IPS-15b (cell line): ENCODE measurements around the gene FAM219A.

ENCODE experiments used
- H3K27me3 ChIP-seq: one replicate; pipeline ENCODE4 v1.6.1; 2013; ENCODE audit warnings: low read length; ENCODE audit not compliant: control insufficient read depth, insufficient read depth
- H3K36me3 ChIP-seq: one replicate; pipeline ENCODE4 v1.6.1; 2013; ENCODE audit warnings: low read length; ENCODE audit not compliant: control insufficient read depth, insufficient read depth
- H3K4me1 ChIP-seq: one replicate; pipeline ENCODE4 v1.6.1; 2013; ENCODE audit warnings: mild to moderate bottlenecking, low read length; ENCODE audit not compliant: control insufficient read depth, insufficient read depth
- H3K4me3 ChIP-seq: one replicate; pipeline ENCODE4 v1.5.1; 2013; ENCODE audit warnings: low read depth, low read length
- H3K9ac ChIP-seq: one replicate; pipeline ENCODE4 v1.6.1; 2013; ENCODE audit warnings: low read depth, mild to moderate bottlenecking, low read length
- H3K9me3 ChIP-seq: one replicate; pipeline ENCODE4 v1.6.1; 2013; ENCODE audit warnings: mild to moderate bottlenecking, low read length; ENCODE audit not compliant: control insufficient read depth, insufficient read depth

The FAM219A gene

DNA sequence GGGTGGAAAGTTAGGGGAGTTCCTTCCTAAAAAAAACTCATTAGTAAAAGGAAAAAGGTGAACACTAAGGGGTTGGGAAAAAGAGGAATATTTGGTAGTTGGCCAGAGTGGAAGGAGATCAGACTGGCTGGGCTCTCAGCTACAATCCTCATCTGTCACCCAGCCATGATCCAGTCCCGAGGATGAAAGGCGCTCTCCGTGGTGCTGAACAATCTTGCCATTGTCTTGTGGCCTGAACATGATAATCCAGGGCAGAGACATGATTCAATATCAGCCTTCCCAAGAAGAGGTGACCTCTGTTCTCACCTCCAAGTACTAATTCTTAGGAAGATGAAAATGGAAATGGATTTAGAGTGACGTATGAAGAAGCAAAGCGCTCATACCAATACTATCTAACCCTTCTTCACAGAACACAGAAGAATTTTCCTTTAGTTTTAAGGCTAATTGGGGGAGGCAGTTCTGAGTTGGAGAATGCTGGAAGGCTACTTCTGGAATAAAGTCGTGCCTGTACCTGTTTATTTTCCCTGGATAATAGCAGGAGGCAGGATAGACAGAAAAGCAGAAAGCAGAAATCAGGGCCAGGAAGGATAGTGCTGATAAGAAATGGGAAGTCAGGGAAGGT lies 45.0 kb downstream of the FAM219A start:
- H3K36me3 ChIP-seq = no peaks in the 10 kb centered on the region

DNA sequence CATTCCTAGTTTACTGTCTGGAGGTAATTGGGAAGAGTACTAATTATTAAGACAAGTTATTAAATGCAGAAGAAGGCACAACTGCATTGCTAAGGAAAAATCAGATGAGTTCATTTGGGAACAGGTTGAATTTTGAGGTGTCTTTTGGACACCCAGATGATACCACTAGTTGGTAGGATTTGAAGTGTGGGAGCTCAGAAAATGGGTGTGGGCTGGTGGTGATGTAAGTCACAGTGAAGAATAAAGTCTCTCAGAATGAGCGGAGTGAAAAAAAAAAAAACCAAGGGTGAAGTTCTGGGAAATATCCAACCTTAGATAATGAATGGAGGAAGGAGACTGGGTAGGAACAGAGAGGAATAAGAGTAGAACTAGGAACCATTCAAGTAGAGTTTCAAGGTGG lies 46.0 kb downstream of the FAM219A start:
- Histone ChIP-seq H3K27me3 (no peaks in the 10 kb centered on the region), H3K9me3 (no peaks in the 10 kb centered on the region), H3K4me3 (no peak overlapping the region), H3K36me3 (no peaks in the 10 kb centered on the region), H3K9ac (no peak overlapping the region), H3K4me1 (no peaks in the 10 kb centered on the region)

More for the DNA sequence above, 45.0 kb downstream of the FAM219A start:
- Histone ChIP-seq H3K4me3 (no peak overlapping the region), H3K9me3 (no peaks in the 10 kb centered on the region), H3K9ac (no peak overlapping the region), H3K4me1 (no peaks in the 10 kb centered on the region), H3K27me3 (no peaks in the 10 kb centered on the region)

DNA sequence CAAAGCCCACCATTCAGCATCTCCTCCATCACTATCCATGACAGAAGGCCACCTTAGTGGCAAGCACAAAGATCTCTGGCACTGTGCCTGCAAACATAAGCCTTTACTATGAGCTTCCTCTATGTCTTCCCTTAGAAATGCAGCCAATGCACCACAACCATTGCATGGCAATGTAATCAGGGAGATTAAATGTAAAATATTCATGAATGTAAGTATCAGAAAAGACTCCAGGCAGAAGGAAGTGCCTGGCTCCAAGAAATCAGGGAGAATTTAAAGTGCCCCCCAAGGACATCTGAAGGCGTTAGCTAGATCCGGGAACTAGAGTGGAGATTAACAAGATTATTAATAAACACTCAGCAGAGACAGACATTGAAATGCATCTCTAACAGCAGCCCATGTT lies 49.2 kb downstream of the FAM219A start:
- Histone ChIP-seq H3K4me1 (no peaks in the 10 kb centered on the region), H3K9ac (no peak overlapping the region), H3K9me3 (no peaks in the 10 kb centered on the region), H3K36me3 (no peaks in the 10 kb centered on the region), H3K27me3 (no peaks in the 10 kb centered on the region), H3K4me3 (no peak overlapping the region)

DNA sequence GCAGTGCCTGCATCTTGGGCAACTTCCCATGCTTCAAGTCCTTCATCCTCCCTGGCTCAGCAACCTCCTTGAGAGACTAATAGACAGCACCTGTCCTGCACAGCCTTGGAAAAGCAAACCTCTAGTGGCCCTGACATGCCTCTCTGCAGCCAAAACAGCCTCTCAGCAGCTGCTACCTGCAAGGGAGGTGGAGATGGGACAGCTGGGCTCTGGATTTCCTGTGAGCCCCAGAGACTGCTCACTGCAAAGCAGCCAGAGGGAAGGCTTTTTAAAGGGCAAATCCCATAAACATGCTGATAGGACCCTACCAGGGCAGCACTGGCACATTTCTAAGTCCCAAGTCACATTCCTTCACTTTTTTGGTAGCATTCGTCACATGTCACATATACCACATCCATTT lies 50.2 kb downstream of the FAM219A start:
- no peak overlapping the region for H3K4me3 ChIP-seq
- H3K36me3 ChIP-seq = no peaks in the 10 kb centered on the region
- H3K9ac ChIP-seq = no peak overlapping the region
- no peaks in the 10 kb centered on the region for H3K4me1 ChIP-seq
- H3K9me3 ChIP-seq = no peaks in the 10 kb centered on the region
- no peaks in the 10 kb centered on the region for H3K27me3 ChIP-seq

DNA sequence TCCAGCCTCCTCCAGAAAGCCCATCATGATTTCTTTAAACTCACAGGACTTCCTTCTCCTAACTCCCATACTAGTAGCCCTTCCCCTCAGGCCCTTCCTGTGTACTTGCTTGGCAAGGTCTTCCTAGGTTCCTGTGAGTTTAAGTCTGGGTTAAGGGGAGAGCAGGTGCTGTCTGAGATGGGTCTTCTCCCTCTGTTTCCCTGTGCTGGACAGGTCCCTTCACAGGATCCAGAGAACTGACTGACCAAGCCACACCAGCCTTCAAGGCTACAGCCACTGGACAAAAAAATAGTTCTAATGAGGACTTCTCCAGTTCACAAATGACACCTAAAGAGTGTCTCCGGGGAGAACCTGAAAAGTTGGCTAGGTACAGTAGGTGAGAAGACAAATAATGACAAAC lies 52.2 kb downstream of the FAM219A start:
- H3K4me1 ChIP-seq = no peaks in the 10 kb centered on the region
- no peaks in the 10 kb centered on the region for H3K36me3 ChIP-seq
- H3K9me3 ChIP-seq = no peaks in the 10 kb centered on the region
- H3K4me3 ChIP-seq = no peak overlapping the region
- H3K27me3 ChIP-seq = no peaks in the 10 kb centered on the region
- no peak overlapping the region for H3K9ac ChIP-seq

DNA sequence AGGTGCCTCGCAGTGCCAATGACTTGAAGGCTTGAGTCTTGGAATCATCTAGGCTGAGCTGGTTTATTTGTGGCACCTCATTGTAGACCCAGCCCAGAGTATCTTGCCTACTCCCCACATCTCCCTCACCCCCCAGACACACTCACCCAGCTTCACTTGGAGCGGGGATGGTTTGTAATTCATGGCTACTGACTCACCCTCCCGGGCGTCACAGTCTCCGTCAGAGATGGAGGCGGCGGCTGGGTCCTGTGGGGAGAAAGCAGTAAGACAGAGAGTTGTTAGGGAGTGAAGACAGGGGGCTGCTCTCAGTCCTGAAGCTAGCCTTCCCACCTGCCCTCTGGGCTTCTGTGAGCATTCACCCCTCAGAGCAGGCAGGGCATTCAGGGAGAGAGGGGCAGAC lies 52.7 kb downstream of the FAM219A start:
- Histone ChIP-seq H3K36me3 (no peaks in the 10 kb centered on the region), H3K9ac (no peak overlapping the region), H3K27me3 (no peaks in the 10 kb centered on the region), H3K4me3 (no peak overlapping the region), H3K9me3 (no peaks in the 10 kb centered on the region), H3K4me1 (no peaks in the 10 kb centered on the region)

DNA sequence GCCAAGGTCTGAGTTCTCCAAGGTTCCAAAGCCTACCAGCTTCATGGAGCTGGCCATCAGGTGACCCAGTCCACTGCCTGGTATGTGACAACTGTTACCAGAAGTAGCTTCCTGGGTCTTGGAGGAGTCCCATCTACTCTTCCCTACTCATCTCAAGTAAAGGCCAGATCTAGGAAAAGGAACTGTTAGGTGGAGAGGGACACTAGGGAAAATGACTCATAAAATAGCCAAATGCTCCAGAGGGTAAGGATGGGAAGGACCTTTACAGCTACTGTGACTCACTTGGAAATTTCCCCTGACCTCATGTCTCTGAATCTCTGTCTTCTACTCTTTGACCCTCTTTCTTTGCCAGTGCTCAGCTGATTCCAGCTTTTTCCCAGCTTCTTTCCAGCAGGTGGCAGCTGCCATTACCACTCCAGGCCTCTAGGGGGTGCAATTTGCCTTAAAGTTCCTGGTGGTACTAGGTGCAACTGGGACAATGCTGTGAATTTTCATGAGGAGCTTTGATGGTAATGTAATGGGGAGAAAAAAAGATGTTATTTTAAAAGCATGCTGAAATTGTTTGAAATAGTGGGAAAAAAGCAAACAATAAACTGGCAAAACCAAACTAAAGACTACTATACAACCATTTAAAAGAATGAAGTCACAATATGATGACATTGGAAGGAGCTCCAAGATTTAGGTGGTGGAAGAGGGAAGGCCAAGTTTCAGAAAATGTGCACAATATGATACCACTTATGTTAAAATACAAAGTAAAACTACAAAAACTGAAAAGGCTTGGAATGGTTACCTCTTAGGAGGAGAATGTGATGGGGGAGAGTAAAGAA lies 54.6 kb downstream of the FAM219A start:
- H3K36me3 ChIP-seq = no peaks in the 10 kb centered on the region
- H3K9me3 ChIP-seq = no peaks in the 10 kb centered on the region

DNA sequence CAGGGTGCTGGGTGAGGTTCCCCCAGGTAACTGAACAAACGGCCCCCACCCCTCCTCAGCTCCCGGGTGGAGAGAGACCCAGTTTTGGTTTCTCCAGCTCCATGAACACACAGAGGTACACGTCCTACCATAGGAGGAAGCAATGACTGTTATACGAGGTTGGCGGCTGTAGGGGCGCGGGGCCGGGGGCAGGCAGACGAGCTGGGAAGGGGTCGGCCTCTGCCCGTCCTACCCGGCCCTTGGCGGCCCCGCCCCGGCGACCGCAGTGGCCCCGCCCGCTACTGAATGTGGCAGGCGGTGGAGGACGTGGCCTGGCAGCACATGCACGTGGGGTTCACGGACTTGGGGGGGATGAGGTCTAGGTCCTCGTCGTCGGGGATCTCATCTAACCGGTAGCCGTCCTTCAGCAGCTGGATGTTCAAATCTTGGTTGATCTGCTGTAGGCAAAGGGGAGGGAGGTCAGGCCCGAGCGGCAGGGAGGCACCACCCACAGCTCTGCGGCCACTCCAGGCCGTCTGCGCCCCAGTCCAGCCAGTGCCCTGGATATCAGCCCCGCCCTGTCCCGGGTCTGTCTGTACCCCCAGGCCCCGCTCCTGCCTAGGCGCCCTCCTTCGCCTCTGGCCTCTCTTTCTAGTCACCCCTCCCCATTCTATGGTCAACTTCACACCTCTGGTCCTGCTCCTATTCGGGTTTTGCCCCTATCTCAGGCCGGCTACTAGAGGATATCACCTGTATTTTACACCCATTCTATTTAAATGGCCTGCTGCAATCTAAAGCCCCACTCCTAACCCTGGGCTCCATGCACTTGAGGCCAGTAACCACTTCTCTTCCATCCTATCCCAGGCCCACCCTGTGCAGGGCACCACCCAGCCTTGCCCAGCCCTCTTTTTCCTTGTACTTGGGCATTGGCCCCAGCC lies 57.4 kb downstream of the FAM219A start:
- H3K4me1 ChIP-seq = no peaks in the 10 kb centered on the region
- H3K9me3 ChIP-seq = no peaks in the 10 kb centered on the region
- no peaks in the 10 kb centered on the region for H3K36me3 ChIP-seq
- no peak overlapping the region for H3K9ac ChIP-seq
- no peak overlapping the region for H3K4me3 ChIP-seq
- no peaks in the 10 kb centered on the region for H3K27me3 ChIP-seq

More for the DNA sequence above, 54.6 kb downstream of the FAM219A start:
- Histone ChIP-seq H3K4me3 (no peak overlapping the region), H3K9ac (no peak overlapping the region), H3K27me3 (no peaks in the 10 kb centered on the region), H3K4me1 (no peaks in the 10 kb centered on the region)

DNA sequence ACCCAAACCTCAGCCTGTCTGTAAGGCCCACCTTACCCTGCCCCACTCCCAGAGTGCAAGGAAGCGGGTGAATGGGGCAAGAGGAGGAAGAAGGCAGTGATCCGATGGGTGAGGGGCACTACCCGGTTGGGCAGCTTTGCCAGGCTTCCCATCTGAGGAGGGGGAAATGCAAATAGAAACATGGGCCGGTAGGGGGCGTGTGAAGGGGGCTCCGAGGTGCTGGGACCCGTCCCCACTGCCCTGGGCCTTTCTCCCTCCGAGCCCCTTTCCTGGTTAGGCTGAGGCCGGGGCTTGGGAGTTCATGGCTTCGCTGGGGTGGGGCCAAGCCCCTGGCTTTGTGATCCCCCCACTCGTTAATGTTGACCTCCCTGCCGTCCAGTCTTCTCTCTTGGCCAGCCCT lies 58.1 kb downstream of the FAM219A start:
- no peaks in the 10 kb centered on the region for H3K9me3 ChIP-seq
- no peaks in the 10 kb centered on the region for H3K27me3 ChIP-seq
- H3K9ac ChIP-seq = no peak overlapping the region
- no peaks in the 10 kb centered on the region for H3K4me1 ChIP-seq
- no peak overlapping the region for H3K4me3 ChIP-seq
- H3K36me3 ChIP-seq = no peaks in the 10 kb centered on the region

DNA sequence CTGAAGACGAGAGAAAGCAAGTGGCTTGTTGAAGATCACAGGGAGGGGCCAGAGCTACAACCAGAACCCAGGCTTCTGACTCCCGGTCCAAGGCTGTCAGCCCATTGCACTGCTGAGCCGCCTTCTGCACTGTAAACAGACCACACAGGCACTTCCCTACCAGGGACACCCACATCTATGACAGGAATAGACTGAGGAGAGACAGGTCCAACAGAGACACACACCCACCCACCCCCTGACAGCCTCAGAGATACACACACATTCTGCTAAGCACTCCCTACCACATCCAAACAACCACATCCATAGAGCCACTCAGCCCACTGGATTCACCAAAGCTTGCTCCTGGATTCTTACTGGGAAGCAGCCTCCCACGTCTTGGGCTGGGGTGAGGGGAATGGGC lies 58.6 kb downstream of the FAM219A start:
- H3K27me3 ChIP-seq = no peaks in the 10 kb centered on the region
- H3K4me1 ChIP-seq = no peaks in the 10 kb centered on the region
- no peaks in the 10 kb centered on the region for H3K9me3 ChIP-seq
- no peaks in the 10 kb centered on the region for H3K36me3 ChIP-seq
- H3K9ac ChIP-seq = no peak overlapping the region
- H3K4me3 ChIP-seq = no peak overlapping the region

DNA sequence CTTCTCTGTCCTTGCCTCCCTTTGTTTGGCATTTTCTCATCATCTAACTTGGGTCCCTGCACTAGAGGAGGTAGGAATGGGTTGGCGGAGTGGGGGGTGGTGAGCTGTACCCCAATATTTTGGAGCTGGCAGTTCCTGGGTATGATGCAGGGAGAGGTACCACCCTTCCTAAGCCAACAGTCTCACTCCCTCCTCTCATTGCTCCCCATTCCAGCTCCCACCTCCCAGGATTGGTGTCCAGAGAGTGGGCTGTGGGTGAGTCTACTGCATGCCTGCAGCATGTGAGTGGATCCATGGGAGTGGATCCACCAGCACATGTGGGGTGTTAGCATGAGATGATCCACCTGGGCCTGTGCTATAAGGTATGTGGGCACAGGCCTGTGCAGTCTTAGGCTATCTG lies 59.5 kb downstream of the FAM219A start:
- no peak overlapping the region for H3K9ac ChIP-seq
- no peaks in the 10 kb centered on the region for H3K4me1 ChIP-seq
- no peak overlapping the region for H3K4me3 ChIP-seq
- H3K9me3 ChIP-seq = no peaks in the 10 kb centered on the region
- no peaks in the 10 kb centered on the region for H3K36me3 ChIP-seq
- no peaks in the 10 kb centered on the region for H3K27me3 ChIP-seq
